DMS 273 treated with DMSO at 0.1 percent for 48 hours (cell line): ENCODE data around the gene PRAME.
"Not testable (repeated sequence)": the region's sequence is repeated elsewhere in the genome, so short reads cannot be mapped to it uniquely, and the experiment has no call there.

Source experiments
- DNase-seq: peaks from one replicate; lab custom pipeline; 2025; lab: John Stamatoyannopoulos, UW

PRAME gene

GRCh38 chr22:22558972-22559603, at the start of gene PRAME:
TSS of gene PRAME (minus strand) at chr22:22559265. CDS start at chr22:22556832, 2,433 bp downstream.
- no peak for DNase-seq

DNA sequence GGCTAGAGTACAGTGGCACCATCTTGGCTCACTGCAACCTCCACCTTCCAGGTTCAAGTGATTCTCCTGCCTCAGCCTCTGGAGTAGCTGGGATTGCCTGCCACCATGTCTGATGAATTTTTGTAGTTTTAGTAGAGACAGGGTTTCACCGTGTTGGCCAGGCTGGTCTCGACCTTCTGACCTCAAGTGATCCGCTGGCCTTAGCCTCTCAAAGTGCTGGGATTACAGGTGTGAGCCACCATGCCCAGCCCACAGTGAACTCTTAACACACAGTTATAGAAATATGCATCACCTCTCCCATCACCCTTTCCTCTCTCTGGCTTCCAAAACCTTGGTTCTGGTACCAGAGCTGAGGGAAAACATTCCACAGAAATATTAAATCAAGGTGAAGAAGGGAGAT, 49.0 kb upstream of the PRAME start:
- not testable (repeated sequence) for DNase-seq

GRCh38 chr22:22605074-22605404, 46.0 kb upstream of the PRAME start:
- DNase-seq: no peak

GRCh38 chr22:22604326-22605073, 45.4 kb upstream of the PRAME start:
- no peak for DNase-seq

DNA sequence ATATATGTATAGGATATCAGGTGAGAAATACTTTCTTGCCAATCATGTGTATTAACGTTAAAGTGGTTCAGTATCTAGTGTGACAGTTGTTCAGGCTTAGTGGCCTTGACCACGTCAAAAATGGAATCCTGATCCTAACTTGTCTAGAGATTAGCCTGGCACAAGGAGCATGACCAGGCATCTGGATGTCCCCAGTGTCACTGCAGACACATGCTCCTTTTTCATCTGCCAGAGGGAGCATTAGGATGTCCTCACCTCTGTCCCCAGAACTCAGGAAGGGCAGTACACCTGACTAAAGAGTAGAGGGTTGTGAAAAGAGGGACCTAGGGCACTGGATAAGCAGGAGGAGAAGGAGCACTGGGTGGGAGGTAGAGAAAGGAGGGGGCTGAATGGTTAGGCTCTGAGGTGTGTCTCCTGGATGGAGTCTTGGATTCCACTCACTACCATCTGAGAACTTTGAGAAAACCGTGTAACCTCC, 44.4 kb upstream of the PRAME start:
- no peak for DNase-seq

- DNase-seq: no peak
These were observed 41.6 kb upstream of the PRAME start for GRCh38 chr22:22600531-22601261.

GRCh38 chr22:22599248-22599647, 40.2 kb upstream of the PRAME start:
- DNase-seq: no peak

DNA sequence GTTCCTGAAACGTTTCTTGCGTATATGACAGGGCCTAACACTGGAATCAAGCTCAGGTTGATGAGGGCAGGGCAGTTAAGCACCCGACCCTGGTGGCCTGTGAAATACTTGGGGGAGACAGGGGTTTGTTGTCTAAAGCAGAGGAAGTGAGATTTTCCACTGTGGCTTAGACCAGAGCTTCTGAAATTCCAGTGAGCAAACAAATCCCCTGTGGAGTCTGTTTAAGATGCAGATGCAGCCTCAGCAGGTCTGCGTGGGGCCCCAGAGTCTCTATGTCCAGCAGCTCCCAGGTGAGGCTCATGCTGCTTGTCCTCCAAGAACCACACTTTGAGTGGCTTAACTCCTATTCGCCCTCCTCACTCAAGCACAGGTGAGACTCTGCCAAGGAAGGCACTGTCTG, 39.1 kb upstream of the PRAME start:
- DNase-seq: no peak

- DNase-seq: no peak
These were observed 36.2 kb upstream of the PRAME start for GRCh38 chr22:22595001-22595835.

DNA sequence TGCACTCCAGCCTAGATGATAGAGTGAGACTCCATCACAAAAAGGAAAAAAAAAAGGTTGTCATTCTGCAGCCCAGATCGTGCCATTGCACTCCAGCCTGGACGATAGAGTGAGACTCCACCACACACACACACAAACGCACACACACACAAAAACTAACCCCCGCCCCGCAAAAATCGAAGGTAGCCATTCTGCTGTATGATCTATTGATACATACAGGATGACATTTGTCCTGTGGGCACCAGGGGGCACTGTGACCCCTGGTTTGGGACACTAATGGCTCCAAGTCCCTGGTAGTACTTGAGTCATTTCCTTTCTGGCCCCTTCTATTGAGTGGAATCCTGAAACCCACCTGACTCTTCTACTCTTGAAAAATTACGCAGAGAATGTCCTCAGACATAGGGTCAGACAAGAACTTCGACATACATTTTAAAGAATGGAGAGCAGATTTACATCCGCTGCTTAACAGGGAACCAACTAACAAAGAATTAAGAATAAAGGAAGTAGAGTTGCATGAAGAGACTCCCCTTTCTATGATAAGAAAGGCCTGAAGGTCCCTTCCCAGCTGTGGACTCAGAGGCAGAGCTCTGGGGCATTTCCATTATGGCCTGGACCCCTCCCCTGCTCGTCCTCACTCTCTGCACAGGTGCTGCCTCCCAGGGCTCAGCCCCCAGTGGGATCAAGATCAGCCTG, 35.0 kb upstream of the PRAME start:
- no peak for DNase-seq

DNA sequence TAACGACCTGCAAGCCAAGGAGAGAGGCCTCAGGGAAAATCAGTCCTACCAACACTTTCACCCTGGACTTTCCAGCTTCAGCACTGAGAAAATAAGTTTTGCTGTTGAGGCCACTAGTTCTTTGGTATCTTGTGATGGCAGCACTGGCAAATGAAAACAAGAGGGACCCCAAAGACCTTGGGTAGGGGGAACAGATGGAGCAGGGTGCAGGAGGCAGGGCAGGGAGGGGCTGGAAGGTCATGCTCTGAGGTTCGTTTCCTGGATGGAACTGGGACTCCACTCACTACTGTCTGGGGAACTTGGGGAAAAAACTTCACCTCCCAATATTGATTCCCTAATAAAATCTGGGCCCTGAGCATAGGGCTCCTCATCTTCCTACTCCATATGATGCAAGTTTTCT, 34.2 kb upstream of the PRAME start:
- no peak for DNase-seq

DNA sequence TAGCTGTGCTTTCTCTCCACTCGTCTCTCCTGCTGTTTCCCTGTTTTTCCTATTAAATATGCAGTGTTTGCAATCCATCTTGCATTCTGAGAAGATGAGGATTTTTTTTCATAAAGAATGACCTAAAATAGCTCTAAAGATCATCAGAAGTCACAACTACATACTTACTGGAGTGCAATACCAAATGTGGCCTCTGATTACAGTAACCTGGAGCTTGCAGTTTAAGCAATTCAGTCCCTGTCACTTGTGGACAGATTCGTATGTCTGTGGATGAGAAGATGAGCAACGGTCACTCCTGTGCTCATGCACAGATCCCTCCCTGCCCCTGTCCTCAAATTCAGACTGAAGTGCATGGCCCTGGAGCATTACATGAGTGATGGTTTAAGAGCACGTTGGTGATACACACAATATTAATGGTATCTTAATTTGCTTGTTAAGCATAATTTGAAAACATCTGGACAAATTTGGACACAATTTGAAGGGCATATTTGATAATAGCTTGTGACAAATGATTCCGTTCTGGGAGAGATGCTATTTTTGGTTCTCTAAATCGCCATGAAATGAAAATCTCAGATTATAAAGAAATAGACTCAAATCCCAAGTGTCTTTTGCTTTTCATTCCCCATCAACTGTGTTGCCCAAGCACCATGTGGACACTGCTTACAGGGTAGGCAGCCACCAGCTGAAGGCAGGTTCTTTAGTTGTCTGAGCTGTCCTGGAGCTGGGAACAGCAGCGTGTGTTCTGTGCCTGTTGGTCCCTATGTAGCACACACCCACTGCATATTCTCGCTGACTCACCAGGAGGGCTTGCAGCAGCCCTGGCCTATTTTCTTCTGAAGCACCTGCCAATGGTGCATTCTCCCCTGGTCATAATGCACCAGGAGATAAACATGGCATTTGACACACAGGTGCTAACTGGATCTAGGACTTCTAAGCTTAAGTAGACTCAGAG, 32.6 kb upstream of the PRAME start:
- no peak for DNase-seq

GRCh38 chr22:22590136-22590891, 31.2 kb upstream of the PRAME start:
- DNase-seq: no peak

DNA sequence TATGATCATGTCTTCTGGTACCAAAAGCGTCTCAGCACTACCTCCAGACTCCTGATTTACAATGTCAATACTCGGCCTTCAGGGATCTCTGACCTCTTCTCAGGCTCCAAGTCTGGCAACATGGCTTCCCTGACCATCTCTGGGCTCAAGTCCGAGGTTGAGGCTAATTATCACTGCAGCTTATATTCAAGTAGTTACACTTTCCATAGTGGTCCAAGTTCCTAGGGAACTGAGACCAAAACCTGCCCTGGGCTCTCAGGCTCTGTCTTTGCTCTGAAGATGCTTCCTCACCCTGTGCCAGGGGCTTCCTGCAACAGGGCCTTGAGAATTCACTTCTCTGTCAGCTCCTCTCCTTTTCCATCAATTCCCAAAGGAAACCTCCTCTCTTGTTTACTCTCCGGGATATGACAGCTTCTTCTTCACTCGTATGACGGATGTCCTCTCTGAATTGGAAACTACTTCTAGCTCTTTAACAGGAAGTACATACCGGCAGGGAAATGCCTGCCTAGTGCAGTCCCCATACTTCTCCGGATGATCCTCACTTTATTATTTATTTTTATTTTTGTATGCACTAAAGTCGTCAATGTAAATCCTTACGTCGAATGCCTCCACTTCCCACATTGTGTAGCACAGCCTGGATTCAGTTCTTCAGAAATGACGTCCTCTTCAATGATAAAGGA, 29.6 kb upstream of the PRAME start:
- DNase-seq: no peak

DNA sequence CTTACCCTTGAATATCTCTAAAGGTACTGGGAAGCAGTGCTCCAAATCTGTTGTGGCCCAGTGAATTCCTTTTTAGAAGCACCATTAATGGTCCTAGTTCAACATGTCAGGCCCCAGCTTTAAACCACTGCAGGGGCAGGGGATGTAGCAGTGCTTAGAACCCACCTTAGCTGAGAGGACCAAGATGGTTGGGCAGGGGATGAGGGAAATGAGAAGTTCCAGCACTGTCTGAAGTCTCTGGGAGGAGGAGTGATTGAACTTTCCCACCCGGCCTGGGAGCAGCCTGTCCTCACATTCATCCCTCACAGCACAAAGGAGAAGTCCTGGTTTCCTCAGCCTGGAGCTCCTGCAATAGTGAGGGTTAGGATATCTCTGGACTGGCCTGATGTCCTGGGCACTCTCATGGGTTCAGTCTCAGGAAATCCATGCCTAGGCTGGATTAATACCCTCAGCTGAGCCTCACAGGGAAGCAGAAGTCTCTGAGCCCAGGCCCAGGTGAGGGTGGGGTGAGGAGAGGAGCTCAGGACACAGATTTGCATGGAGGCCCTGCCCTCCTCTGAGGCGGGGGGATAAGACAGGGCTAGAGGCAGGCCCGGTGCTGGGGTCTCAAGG, 28.6 kb upstream of the PRAME start:
- DNase-seq: no peak

DNA sequence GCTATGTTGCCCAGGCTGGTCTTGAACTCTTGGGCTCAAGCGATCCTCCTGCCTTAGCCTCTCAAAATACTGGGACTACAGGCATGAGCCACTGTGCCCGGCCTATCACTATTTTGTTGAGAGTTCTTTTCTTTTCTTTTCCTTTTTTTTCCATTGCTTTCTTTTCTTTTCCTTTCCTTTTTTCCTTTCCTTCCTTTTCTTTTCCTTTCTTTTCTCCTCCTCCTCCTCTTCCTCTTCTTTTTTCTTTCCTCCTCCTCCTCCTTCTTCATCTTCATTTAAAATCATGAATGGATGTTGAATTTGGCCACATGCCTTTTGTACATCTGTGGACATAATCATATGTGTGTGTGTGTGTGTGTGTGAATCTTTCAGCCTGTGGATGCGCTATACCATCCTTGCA, 25.7 kb upstream of the PRAME start:
- no peak for DNase-seq

- DNase-seq: no peak
These were observed 24.0 kb upstream of the PRAME start for GRCh38 chr22:22583030-22583429.

DNA sequence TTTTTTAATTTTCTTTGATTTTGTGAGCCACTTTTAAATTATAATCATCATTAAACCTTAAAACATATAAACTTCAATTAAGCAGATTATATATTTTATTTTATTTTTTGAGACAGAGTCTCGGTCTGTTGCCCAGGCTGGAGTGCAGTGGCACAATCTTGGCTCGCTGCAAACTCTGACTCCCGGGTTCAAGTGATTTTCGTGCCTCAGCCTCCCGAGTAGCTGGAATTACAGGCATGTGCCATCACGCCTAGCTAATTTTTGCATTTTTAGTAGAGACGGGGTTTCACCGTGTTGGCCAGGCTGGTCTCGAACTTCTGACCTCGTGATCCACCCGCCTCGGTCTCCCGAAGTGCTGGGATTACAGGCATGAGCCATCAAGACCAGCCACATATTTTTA, 22.5 kb upstream of the PRAME start:
- DNase-seq: not testable (repeated sequence)
